HG03439 (cell line): Measurements from ENCODE around the gene COQ3.
A peak's percentile ranks its signal among the peaks of the same experiment; 100 is the strongest.

ENCODE experiments used
- ATAC-seq: cut with Tn5 transposase; IDR thresholded peaks from one replicate; pipeline ENCODE4 v1.9.1; 2021; ENCODE audit warnings: mild to moderate bottlenecking, moderate library complexity; ENCODE audit not compliant: unreplicated experiment

The COQ3 gene

DNA sequence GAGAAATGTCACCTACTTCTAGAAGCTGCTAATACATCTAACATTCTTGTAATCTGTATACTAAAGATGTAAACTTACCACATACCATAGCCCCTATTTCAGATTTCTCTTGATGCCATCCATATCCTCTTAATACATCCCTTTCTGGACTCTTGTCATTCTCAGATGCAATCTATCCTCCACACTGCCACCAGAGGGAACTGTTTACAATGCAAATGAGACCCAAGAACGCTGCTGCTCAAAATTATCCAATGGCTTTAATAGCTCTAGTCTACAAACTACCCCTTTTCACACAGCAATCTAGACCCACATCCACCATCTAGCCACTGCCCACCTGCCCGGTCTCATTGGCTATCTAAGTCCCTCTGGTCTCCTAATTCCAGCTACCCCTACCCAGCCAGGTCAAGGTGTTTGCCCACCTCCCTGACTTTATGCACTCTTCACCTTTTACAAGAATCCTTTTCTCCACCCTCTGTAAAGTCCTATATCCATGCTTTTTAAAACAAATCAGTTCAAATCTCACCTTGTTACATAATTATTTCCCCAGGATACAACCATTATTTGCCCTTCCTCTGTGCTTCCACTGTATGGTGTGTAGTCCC, 59.4 kb downstream of the COQ3 start:
- peak; percentile 39 for ATAC-seq

DNA sequence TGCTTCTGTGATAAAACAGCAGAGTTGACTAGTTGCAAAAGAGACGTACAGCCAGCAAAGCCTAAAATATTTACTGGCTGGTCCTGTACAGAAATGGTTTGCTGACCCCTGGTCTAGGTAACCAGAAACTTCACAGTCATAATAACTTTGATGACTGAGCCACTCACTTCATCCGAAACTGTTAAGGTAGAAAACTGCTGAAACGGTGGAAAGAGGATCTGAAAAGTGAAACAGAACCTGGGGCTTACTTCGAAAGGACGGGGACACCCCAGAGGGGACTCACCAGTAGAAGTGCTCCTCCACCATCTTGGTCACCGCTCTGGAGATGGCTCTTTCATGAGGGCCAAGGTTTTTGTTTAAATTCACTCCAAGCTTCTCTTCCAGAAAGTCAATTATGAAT, 60.9 kb downstream of the COQ3 start:
- peak; percentile 92 for ATAC-seq

DNA sequence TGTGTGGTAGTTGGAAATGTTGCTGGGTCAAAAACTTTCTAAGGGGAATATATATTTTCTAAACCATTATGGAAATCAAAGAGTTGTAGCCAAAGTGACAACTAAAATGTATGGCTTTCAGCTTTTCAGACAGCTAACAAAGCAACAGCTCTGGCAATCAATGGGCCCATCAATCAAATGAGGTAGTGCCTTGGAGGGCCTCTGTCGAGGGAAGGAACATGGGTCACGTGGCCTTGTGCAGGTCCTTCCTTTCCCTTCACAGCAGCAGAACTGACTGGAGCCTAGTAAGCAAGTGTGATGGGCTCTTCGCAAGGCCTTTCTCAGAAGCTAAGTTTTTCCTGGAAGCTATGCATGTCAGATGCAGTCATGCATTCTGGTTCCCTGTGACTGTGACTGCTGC, 62.5 kb downstream of the COQ3 start:
- ATAC-seq = no peak

DNA sequence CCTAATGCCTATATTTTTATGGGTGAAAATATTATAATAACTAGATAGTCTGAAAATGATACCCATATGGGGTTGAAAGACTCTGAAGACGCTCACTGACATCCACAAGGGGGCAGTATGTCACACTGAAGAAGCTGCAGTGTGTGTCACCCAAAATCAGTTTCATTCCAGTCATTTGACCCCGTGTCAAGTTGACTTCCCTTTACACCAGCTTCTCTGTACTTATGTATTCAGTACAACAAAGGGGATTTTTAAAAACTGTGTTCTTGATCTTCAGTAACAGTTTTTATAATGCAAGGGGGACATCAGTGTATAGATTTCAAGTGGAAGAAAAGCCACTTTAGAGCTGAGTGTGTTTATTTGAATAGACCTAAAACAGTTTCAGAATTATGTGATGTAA, 63.8 kb downstream of the COQ3 start:
- ATAC-seq = peak; percentile 73

DNA sequence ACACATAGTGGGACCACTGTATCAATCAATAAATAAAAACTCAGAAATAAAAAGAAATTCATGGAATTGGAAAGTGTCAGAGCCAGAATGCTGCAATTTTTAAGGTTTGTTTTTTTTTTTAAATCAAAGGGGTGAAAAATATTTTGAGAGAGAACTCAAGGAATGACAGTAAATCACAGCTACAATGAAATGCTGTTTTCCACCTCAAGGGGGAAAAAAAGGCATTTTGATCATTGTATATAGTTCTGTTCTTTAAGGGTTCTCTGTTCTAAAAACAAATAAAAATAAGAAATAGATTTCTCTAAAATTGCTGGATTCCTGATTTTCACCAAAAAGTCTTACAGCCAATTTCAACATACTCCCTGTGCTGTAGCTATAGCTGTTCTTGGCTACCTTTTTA, 69.0 kb downstream of the COQ3 start:
- ATAC-seq = no peak
